Right ventricle myocardium inferior (tissue), 1 donor: ENCODE data around the gene UGP2. TPM values are rescaled to one million over a fixed set of nuclear protein-coding genes. Genes with fewer than 3 reads are reported as not detected.
A peak's percentile ranks its signal among the peaks of the same experiment; 100 is the strongest.

Experiments used
- ATAC-seq: fragments of 200-7000 bp; cut with Tn5 transposase; one replicate; pipeline ENCODE4 v1.9.1; 2020; ENCODE audit warnings: mild to moderate bottlenecking, moderate library complexity
- DNase-seq: peaks from one replicate; pipeline ENCODE4 v3.0.0; 2021; ENCODE audit errors: missing footprints
- intact Hi-C: fragments of 100-400 bp; cut with DNase I; formaldehyde crosslinking; loops from one replicate; pipeline ENCODE4 v1.11.0; 2022
- total RNA-seq: library from RNA; stranded (reverse); fragmentation: NEBNext Ultra II Directional; extraction: Animal tissue kit (Norgen Biotek cat#: 25700); gene quantifications from one replicate; pipeline ENCODE4 v1.2.1, GENCODE V29; 2021
- donor health status: DM: no; HTN: yes; CAD: no; lungs with severe emphysema.

UGP2 gene
- total RNA-seq, 1 donor from 2014 or later, result 363 TPM

GRCh38 chr2:63855418-63856302, 14.0 kb downstream of the UGP2 start:
- DNase-seq (no peak), ATAC-seq (no peak)
- intact Hi-C loops, result no loop called here

GRCh38 chr2:63856303-63856603, 14.6 kb downstream of the UGP2 start:
- DNase-seq, result no peak
- ATAC-seq, result no peak
- intact Hi-C loops, result no loop called here

GRCh38 chr2:63858291-63858690, 16.6 kb downstream of the UGP2 start:
- no peak for DNase-seq
- no peak for ATAC-seq
- intact Hi-C loops, result no loop called here

GRCh38 chr2:63861220-63861822, 19.6 kb downstream of the UGP2 start:
- peak; percentile 66 for ATAC-seq
- intact Hi-C loops, result loop anchor here (1.0 kb wide), 1 partner anchor 169 kb away; no protein-coding TSS in a partner anchor
- no peak for DNase-seq

GRCh38 chr2:63862806-63863205, 21.1 kb downstream of the UGP2 start:
- DNase-seq (no peak), ATAC-seq (no peak)
- intact Hi-C loops, result no loop called here

- intact Hi-C loops, result no loop called here
- DNase-seq (no peak), ATAC-seq (no peak)
Measured at GRCh38 chr2:63863707-63864106, 22.0 kb downstream of the UGP2 start.

- no peak for ATAC-seq
- intact Hi-C loops, result no loop called here
- DNase-seq, result no peak
Measured at GRCh38 chr2:63865159-63865799, 23.6 kb downstream of the UGP2 start.

GRCh38 chr2:63866009-63866709, 24.5 kb downstream of the UGP2 start:
- DNase-seq, result no peak
- intact Hi-C loops, result no loop called here
- no peak for ATAC-seq

GRCh38 chr2:63870679-63871078, 29.0 kb downstream of the UGP2 start:
- intact Hi-C loops, result no loop called here
- DNase-seq (no peak), ATAC-seq (no peak)

GRCh38 chr2:63871864-63872263, 30.2 kb downstream of the UGP2 start:
- ATAC-seq (no peak), DNase-seq (no peak)
- intact Hi-C loops, result no loop called here

- intact Hi-C loops, result no loop called here
- DNase-seq (no peak), ATAC-seq (peak; percentile 62)
Measured at GRCh38 chr2:63872571-63873328, 31.1 kb downstream of the UGP2 start.

- DNase-seq, result no peak
- no peak for ATAC-seq
- intact Hi-C loops, result loop anchor here (5.0 kb wide), 1 partner anchor 32 kb away; the partner anchor contains the start of gene UGP2
Measured at GRCh38 chr2:63874204-63875130, 32.8 kb downstream of the UGP2 start.

- intact Hi-C loops, result loop anchor here (5.0 kb wide), 1 partner anchor 33 kb away; the partner anchor contains the start of gene UGP2
- no peak for DNase-seq
- no peak for ATAC-seq
Measured at GRCh38 chr2:63875131-63875527, 33.4 kb downstream of the UGP2 start.

GRCh38 chr2:63875559-63876245, 34.0 kb downstream of the UGP2 start:
- ATAC-seq, result peak; percentile 81
- no peak for DNase-seq
- intact Hi-C loops, result loop anchor here (5.0 kb wide), 1 partner anchor 33 kb away; the partner anchor contains the start of gene UGP2

- intact Hi-C loops, result loop anchor here (5.0 kb wide), 1 partner anchor 34 kb away; the partner anchor contains the start of gene UGP2
Measured at GRCh38 chr2:63876311-63876710, 34.6 kb downstream of the UGP2 start.

GRCh38 chr2:63878486-63878885, 36.8 kb downstream of the UGP2 start:
- intact Hi-C loops, result loop anchor here (5.0 kb wide), 1 partner anchor 36 kb away; the partner anchor contains the start of gene UGP2
- ATAC-seq (no peak), DNase-seq (no peak)

More at GRCh38 chr2:63876311-63876710, 34.6 kb downstream of the UGP2 start:
- DNase-seq (no peak), ATAC-seq (no peak)
